Measurements from ENCODE around the gene ASXL3. TPM values are rescaled to one million over a fixed set of nuclear protein-coding genes. Genes with fewer than 3 reads are reported as not detected.

Gene ASXL3
- total RNA-seq, 1 experiment from 2014 or later, result 0.47 TPM

- no TSS peak for BruUV-seq (replicated peaks)
- Mint-ChIP-seq H3K4me3 (ENCODE audit: low read depth, unreplicated experiment) (no peak overlapping the region), H3K27me3 (ENCODE audit: unreplicated experiment) (no peaks in the 10 kb centered on the region), H3K9me3 (ENCODE audit: low read depth, unreplicated experiment) (no peaks in the 10 kb centered on the region), H3K36me3 (ENCODE audit: insufficient read depth, unreplicated experiment) (no peaks in the 10 kb centered on the region), H3K27ac (ENCODE audit: unreplicated experiment) (no peak overlapping the region), H3K4me1 (ENCODE audit: low read depth, unreplicated experiment) (no peaks in the 10 kb centered on the region)
- intact Hi-C loops (cut with micrococcal nuclease; ENCODE audit: unreplicated experiment), result no loop called here
- TF ChIP-seq CTCF (IDR thresholded peaks at IDR 0.05; ENCODE audit: unreplicated experiment), result no peak
- DNase-seq, result no peak
- CTCF ChIA-PET, result interaction anchor here (0.6 kb wide), 1 partner anchor 550 kb away, joined by 4 read pairs; no protein-coding TSS in a partner anchor
These were observed 75.2 kb downstream of the ASXL3 start for GRCh38 chr18:33653231-33653630.

- Mint-ChIP-seq H3K27ac (ENCODE audit: unreplicated experiment) (no peak overlapping the region), H3K9me3 (ENCODE audit: low read depth, unreplicated experiment) (no peaks in the 10 kb centered on the region), H3K4me1 (ENCODE audit: low read depth, unreplicated experiment) (peaks cover 9% of the 10 kb centered on the region), H3K4me3 (ENCODE audit: low read depth, unreplicated experiment) (no peak overlapping the region), H3K36me3 (ENCODE audit: insufficient read depth, unreplicated experiment) (no peaks in the 10 kb centered on the region), H3K27me3 (ENCODE audit: unreplicated experiment) (no peaks in the 10 kb centered on the region)
- intact Hi-C loops (cut with micrococcal nuclease; ENCODE audit: unreplicated experiment), result no loop called here
- CTCF ChIA-PET, result no interaction called here
- DNase-seq, result no peak
- no TSS peak for BruUV-seq (replicated peaks)
- TF ChIP-seq CTCF (IDR thresholded peaks at IDR 0.05; ENCODE audit: unreplicated experiment), result no peak
These were observed 79.0 kb downstream of the ASXL3 start for GRCh38 chr18:33656889-33657448.

DNA sequence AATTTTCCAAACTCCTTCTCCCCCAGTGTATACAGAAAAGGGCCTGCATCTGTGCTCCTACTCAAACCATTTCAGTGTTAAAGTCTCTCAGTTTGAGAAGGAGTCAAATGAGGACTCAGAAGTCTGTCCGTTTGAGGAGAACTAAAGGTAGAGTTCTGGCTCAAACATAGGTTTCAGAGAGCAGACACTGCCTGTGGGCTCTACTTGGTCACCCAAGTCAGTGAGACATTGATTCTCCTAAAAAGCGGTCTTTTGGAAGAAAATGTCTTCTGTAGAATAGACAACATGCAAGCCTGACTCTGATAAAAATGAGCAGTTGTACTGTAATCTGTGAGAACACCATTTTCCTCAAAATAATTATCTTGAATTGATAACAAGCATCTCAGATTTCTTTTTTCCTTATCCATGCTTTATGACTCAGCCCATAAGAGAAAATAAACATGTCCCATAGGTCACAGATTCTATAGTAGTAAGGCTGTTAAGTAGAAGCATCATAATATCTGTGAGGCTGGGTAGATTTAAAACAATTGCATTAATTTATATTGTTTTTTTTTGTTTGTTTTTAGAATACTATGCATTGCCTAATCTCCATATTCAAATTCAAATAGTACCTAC, 82.8 kb downstream of the ASXL3 start:
- Mint-ChIP-seq H3K4me3 (ENCODE audit: low read depth, unreplicated experiment) (no peak overlapping the region), H3K27me3 (ENCODE audit: unreplicated experiment) (no peaks in the 10 kb centered on the region), H3K4me1 (ENCODE audit: low read depth, unreplicated experiment) (peaks cover 9% of the 10 kb centered on the region), H3K36me3 (ENCODE audit: insufficient read depth, unreplicated experiment) (no peaks in the 10 kb centered on the region), H3K9me3 (ENCODE audit: low read depth, unreplicated experiment) (no peaks in the 10 kb centered on the region), H3K27ac (ENCODE audit: unreplicated experiment) (peak overlapping the region; percentile 11)
- TF ChIP-seq CTCF (IDR thresholded peaks at IDR 0.05; ENCODE audit: unreplicated experiment), result no peak
- CTCF ChIA-PET, result no interaction called here
- BruUV-seq (replicated peaks), result no TSS peak
- DNase-seq, result no peak
- intact Hi-C loops (cut with micrococcal nuclease; ENCODE audit: unreplicated experiment), result loop anchor here (10.0 kb wide), 1 partner anchor 56 kb away; no protein-coding TSS in a partner anchor

DNA sequence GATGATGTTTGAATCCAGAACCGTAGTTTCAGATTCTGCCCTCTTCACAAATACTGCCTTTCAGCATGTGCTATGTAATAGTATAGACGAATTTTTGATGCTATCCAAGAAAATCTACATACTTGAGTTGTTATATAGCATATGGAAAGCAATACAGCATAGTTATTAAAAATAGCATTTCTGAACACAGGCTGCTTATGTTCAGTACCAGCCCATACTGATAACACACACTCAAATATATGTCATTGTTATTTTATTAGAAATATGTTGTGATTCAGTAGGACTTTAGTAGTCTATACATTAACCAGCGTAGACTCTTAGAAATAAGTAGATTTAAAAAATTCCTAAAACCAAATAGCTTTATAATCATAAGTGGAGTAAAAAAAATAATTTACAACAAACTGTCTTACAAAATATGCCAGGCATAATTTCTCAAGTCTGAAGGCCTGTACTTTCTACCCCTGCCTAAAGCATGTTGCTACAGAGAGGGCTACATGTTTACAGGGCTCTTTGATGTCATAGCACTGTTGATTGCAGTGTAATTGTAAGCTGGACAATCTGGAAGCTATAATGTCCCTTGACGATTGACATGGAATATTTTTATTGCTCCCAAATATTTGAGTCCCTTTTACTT, 86.3 kb downstream of the ASXL3 start:
- Mint-ChIP-seq H3K9me3 (ENCODE audit: low read depth, unreplicated experiment) (no peaks in the 10 kb centered on the region), H3K36me3 (ENCODE audit: insufficient read depth, unreplicated experiment) (no peaks in the 10 kb centered on the region), H3K4me3 (ENCODE audit: low read depth, unreplicated experiment) (no peak overlapping the region), H3K27ac (ENCODE audit: unreplicated experiment) (no peak overlapping the region), H3K4me1 (ENCODE audit: low read depth, unreplicated experiment) (peaks cover 9% of the 10 kb centered on the region), H3K27me3 (ENCODE audit: unreplicated experiment) (no peaks in the 10 kb centered on the region)
- CTCF ChIA-PET, result no interaction called here
- no peak for DNase-seq
- intact Hi-C loops (cut with micrococcal nuclease; ENCODE audit: unreplicated experiment), result loop anchor here (10.0 kb wide), 1 partner anchor 60 kb away; no protein-coding TSS in a partner anchor
- TF ChIP-seq CTCF (IDR thresholded peaks at IDR 0.05; ENCODE audit: unreplicated experiment), result no peak
- no TSS peak for BruUV-seq (replicated peaks)

Data from Calu3 (cell line).